ENCODE data around the gene SRPK3.

Gene SRPK3

GRCh38 chrX:153765138-153766079, 15.4 kb upstream of the SRPK3 start:
- no peak for TF ChIP-seq CTCF (IDR thresholded peaks at IDR 0.05; ENCODE audit: low read depth, low read length)
- peak overlapping the region; percentile 43 for H3K4me3 ChIP-seq (ENCODE audit: low read depth, low read length)
- peak; percentile 60 for DNase-seq

GRCh38 chrX:153766098-153766817, 14.6 kb upstream of the SRPK3 start:
- Histone ChIP-seq H3K4me3 (ENCODE audit: low read depth, low read length) (peak overlapping the region; percentile 43), H3K4me1 (peaks cover 14% of the 10 kb centered on the region), H3K27me3 (no peaks in the 10 kb centered on the region), H3K36me3 (no peaks in the 10 kb centered on the region), H3K9me3 (no peaks in the 10 kb centered on the region)
- no peak for TF ChIP-seq CTCF (IDR thresholded peaks at IDR 0.05; ENCODE audit: low read depth, low read length)
- DNase-seq = peak; percentile 68

More at GRCh38 chrX:153765138-153766079, 15.4 kb upstream of the SRPK3 start:
- Histone ChIP-seq H3K9me3 (no peaks in the 10 kb centered on the region), H3K4me1 (peaks cover 14% of the 10 kb centered on the region), H3K36me3 (no peaks in the 10 kb centered on the region), H3K27me3 (no peaks in the 10 kb centered on the region)

DNA sequence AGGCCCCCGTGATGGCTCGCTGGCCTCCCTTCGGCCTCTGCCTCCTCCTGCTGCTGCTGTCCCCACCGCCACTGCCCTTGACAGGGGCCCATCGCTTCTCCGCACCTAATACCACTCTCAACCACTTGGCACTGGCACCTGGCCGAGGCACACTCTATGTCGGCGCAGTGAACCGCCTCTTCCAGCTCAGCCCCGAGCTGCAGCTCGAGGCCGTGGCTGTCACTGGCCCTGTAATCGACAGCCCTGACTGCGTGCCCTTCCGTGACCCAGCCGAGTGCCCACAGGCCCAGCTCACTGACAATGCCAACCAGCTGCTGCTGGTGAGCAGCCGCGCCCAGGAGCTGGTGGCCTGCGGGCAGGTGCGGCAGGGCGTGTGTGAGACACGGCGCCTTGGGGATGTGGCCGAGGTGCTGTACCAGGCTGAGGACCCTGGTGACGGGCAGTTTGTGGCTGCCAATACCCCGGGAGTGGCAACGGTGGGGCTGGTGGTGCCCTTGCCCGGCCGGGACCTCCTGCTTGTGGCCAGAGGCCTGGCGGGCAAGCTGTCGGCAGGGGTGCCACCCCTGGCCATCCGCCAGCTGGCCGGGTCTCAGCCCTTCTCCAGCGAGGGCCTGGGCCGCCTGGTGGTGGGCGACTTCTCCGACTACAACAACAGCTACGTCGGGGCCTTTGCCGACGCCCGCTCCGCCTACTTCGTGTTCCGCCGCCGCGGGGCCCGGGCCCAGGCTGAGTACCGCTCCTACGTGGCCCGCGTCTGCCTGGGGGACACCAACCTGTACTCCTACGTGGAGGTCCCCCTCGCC, 13.8 kb upstream of the SRPK3 start:
- Histone ChIP-seq H3K36me3 (no peaks in the 10 kb centered on the region), H3K4me3 (ENCODE audit: low read depth, low read length) (no peak overlapping the region), H3K9me3 (no peaks in the 10 kb centered on the region), H3K27me3 (no peaks in the 10 kb centered on the region), H3K4me1 (peaks cover 14% of the 10 kb centered on the region)
- peak; percentile 5 for DNase-seq
- TF ChIP-seq CTCF (IDR thresholded peaks at IDR 0.05; ENCODE audit: low read depth, low read length) = no peak

GRCh38 chrX:153767674-153768055, 13.2 kb upstream of the SRPK3 start:
- peaks cover 14% of the 10 kb centered on the region for H3K4me1 ChIP-seq
- TF ChIP-seq CTCF (IDR thresholded peaks at IDR 0.05; ENCODE audit: low read depth, low read length) = no peak
- DNase-seq = no peak
- H3K4me3 ChIP-seq (ENCODE audit: low read depth, low read length) = no peak overlapping the region
- no peaks in the 10 kb centered on the region for H3K9me3 ChIP-seq
- H3K36me3 ChIP-seq = no peaks in the 10 kb centered on the region
- H3K27me3 ChIP-seq = no peaks in the 10 kb centered on the region

DNA sequence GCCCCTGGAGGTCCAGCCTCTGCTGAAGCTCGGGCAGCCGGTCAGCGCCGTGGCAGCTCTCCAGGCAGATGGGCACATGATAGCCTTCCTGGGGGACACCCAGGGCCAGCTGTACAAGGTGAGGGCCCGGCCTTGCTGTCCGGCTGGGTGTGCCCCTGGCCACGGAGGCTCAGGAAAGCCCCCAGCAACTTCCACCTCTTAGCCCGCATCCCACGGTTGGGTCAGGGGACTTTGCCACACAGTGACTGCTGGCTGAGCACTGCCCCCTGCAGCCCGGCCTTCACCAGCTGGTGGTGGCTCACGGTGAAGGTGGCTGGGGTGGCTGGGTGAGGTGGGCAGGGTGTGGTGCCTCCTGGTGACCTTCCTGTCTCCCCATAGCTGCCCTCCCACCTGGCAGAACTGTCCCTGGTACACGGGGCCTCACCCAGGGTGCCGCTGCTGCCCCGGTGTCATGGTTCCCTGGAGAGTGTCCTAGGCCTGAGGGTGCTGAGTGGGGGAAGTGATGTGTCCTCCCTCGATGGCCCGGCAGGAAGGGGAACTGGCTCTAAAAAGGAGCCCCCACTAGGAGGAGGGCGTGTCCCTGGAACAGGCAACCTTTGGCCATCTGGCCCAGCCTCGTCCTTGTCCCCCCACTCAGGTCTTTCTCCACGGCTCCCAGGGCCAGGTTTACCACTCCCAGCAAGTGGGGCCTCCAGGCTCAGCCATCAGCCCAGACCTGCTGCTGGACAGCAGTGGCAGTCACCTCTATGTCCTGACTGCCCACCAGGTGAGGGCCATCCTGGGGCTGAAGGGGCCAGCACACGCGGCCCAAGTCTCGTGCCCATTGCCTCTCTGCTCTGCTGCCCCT, 12.3 kb upstream of the SRPK3 start:
- no peaks in the 10 kb centered on the region for H3K36me3 ChIP-seq
- H3K4me3 ChIP-seq (ENCODE audit: low read depth, low read length) = no peak overlapping the region
- no peak for TF ChIP-seq CTCF (IDR thresholded peaks at IDR 0.05; ENCODE audit: low read depth, low read length)
- no peaks in the 10 kb centered on the region for H3K9me3 ChIP-seq
- peak; percentile 18 for DNase-seq
- H3K4me1 ChIP-seq = peaks cover 14% of the 10 kb centered on the region
- no peaks in the 10 kb centered on the region for H3K27me3 ChIP-seq

Data from BE2C (cell line).